AG09319 (cell line): ENCODE measurements around the gene ELOB.

Experiments
- DNase-seq: peaks from one replicate; pipeline ENCODE4 v3.0.0-alpha.2; 2010; ENCODE audit warnings: low read depth; ENCODE audit errors: extremely low read depth
- CTCF ChIP-seq: IDR thresholded peaks from 2 replicates; pipeline ENCODE4 v1.5.1; 2011; ENCODE audit warnings: low read depth, mild to moderate bottlenecking, inconsistent platforms, low read length, moderate library complexity

ELOB gene

GRCh38 chr16:2779151-2779920, 2.3 kb upstream of the ELOB start:
- DNase-seq: no peak
- no peak for TF ChIP-seq CTCF

GRCh38 chr16:2778630-2778958, 1.5 kb upstream of the ELOB start:
- TF ChIP-seq CTCF: no peak
- DNase-seq: no peak

GRCh38 chr16:2777903-2778629, 986 bp upstream of the ELOB start:
- DNase-seq: no peak
- TF ChIP-seq CTCF: no peak

- TF ChIP-seq CTCF: no peak
- DNase-seq: no peak
Observed at GRCh38 chr16:2776500-2777139, 460 bp downstream of the ELOB start.

GRCh38 chr16:2775765-2776499, 1.1 kb downstream of the ELOB start:
- no peak for TF ChIP-seq CTCF
- DNase-seq: no peak

- no peak for TF ChIP-seq CTCF
- DNase-seq: no peak
Observed at GRCh38 chr16:2775131-2775716, 1.9 kb downstream of the ELOB start.
